GM12864 (cell line): ENCODE results near the gene SCN9A.

ENCODE experiments used
- DNase-seq: peaks from one replicate; pipeline ENCODE4 v3.0.0-alpha.2; 2011; ENCODE audit warnings: low read depth
- H3K4me3 ChIP-seq: 2 replicates; pipeline ENCODE4 v1.5.1; 2011; ENCODE audit warnings: mild to moderate bottlenecking, low read depth, low read length, control low read depth
- CTCF ChIP-seq: IDR thresholded peaks from 2 replicates; pipeline ENCODE4 v1.5.1; 2011; ENCODE audit warnings: low read depth, mild to moderate bottlenecking, moderate library complexity, low read length, control low read depth, inconsistent platforms; ENCODE audit errors: missing control alignments

SCN9A gene

GRCh38 chr2:166335284-166335683 lies 40.5 kb downstream of the SCN9A start:
- no peak overlapping the region for H3K4me3 ChIP-seq
- DNase-seq, result no peak
- no peak for TF ChIP-seq CTCF

GRCh38 chr2:166334805-166335204 lies 40.9 kb downstream of the SCN9A start:
- TF ChIP-seq CTCF, result no peak
- H3K4me3 ChIP-seq, result no peak overlapping the region
- no peak for DNase-seq

- DNase-seq, result no peak
- no peak for TF ChIP-seq CTCF
- H3K4me3 ChIP-seq, result no peak overlapping the region
Observed at GRCh38 chr2:166333801-166334200, 41.9 kb downstream of the SCN9A start.

GRCh38 chr2:166332106-166332505 lies 43.6 kb downstream of the SCN9A start:
- TF ChIP-seq CTCF, result no peak
- H3K4me3 ChIP-seq, result no peak overlapping the region
- DNase-seq, result no peak

GRCh38 chr2:166331468-166331867 lies 44.3 kb downstream of the SCN9A start:
- TF ChIP-seq CTCF, result no peak
- no peak for DNase-seq
- H3K4me3 ChIP-seq, result no peak overlapping the region

- DNase-seq, result no peak
- no peak overlapping the region for H3K4me3 ChIP-seq
- no peak for TF ChIP-seq CTCF
Observed at GRCh38 chr2:166329465-166329864, 46.3 kb downstream of the SCN9A start.

- TF ChIP-seq CTCF, result no peak
- no peak for DNase-seq
- H3K4me3 ChIP-seq, result no peak overlapping the region
Observed at GRCh38 chr2:166328147-166328546, 47.6 kb downstream of the SCN9A start.
